Prostate gland (tissue), 2 donors: ENCODE results near the gene NREP.

Experiments used
- POLR2A ChIP-seq: fragments of 450-650 bp; IDR thresholded peaks from one replicate; pipeline ENCODE4 v1.6.1; 2016; ENCODE audit warnings: antibody characterized with exemption, mild to moderate bottlenecking
- TF ChIP-seq, protein P1 (sequence below), 4 experiments: fragments of 200-600 bp in 2 of 4; fragments of 450-650 bp in 2 of 4; sonication (generic) in 2 of 4; IDR thresholded peaks; 1 replicate in 3 of 4; 2 replicates in 1 of 4; pipeline ENCODE4 v1.5.1; 2016 to 2019; ENCODE audit warnings: antibody characterized with exemption in 4 of 4, mild to moderate bottlenecking in 2 of 4, moderate library complexity in 2 of 4

DNA sequence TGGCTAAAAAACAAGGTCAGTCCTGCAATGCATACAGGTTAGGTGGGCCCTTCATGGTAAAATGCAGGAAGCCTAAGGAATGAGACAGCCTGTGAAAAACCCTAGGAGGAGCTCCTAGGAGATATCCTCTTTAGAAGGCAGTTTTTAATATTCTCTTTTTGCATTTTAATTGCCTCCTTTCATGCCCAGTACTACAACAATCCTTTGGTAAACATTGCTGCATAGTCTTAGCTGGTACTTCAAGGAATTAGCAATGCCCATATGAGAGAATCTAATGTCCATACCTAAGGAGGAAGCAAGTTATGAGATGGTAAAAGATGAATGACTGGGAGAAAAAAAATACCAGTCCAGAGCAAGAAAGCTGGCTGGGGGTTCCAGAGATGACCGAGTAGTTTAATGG is 61.0 kb downstream of the NREP start:
- TF ChIP-seq, protein P1, sequence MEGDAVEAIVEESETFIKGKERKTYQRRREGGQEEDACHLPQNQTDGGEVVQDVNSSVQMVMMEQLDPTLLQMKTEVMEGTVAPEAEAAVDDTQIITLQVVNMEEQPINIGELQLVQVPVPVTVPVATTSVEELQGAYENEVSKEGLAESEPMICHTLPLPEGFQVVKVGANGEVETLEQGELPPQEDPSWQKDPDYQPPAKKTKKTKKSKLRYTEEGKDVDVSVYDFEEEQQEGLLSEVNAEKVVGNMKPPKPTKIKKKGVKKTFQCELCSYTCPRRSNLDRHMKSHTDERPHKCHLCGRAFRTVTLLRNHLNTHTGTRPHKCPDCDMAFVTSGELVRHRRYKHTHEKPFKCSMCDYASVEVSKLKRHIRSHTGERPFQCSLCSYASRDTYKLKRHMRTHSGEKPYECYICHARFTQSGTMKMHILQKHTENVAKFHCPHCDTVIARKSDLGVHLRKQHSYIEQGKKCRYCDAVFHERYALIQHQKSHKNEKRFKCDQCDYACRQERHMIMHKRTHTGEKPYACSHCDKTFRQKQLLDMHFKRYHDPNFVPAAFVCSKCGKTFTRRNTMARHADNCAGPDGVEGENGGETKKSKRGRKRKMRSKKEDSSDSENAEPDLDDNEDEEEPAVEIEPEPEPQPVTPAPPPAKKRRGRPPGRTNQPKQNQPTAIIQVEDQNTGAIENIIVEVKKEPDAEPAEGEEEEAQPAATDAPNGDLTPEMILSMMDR (IDR thresholded peaks at IDR 0.05) = no peak
- no peak for TF ChIP-seq POLR2A
